ENCODE results near the gene ATE1. TPM values are rescaled to one million over a fixed set of nuclear protein-coding genes. Genes with fewer than 3 reads are reported as not detected.

Gene ATE1
- total and polyA plus RNA-seq, 8 donors = 24.5 to 35.4 (median 31.9) TPM

DNA sequence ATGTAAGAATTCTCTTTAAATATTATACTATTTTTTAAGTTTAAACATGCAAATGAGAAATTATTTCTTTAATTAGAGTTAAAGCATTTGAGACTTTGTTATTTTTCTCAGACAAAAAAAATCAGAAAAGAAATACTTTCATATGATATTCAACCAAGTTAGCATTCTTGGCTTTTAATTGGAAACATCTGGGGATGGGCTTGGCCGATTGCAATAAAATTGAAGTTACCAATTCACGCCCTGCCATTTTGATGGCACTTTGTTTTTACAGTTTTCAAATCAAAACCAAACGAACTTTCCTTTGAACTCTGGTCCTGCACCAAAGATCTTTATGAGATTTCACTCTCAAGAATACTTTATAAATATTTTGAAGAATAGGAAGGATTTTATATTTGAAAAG is 127.7 kb downstream of the ATE1 start:
- no peaks in the 10 kb centered on the region for H3K27me3 ChIP-seq
- intact Hi-C loops (cut with DNase I) = no loop called here
- H3K36me3 ChIP-seq = peaks cover 0 to 10% of the 10 kb centered on the region in 2 donors
- no peak overlapping the region for H3K27ac ChIP-seq
- TF ChIP-seq, protein P1, sequence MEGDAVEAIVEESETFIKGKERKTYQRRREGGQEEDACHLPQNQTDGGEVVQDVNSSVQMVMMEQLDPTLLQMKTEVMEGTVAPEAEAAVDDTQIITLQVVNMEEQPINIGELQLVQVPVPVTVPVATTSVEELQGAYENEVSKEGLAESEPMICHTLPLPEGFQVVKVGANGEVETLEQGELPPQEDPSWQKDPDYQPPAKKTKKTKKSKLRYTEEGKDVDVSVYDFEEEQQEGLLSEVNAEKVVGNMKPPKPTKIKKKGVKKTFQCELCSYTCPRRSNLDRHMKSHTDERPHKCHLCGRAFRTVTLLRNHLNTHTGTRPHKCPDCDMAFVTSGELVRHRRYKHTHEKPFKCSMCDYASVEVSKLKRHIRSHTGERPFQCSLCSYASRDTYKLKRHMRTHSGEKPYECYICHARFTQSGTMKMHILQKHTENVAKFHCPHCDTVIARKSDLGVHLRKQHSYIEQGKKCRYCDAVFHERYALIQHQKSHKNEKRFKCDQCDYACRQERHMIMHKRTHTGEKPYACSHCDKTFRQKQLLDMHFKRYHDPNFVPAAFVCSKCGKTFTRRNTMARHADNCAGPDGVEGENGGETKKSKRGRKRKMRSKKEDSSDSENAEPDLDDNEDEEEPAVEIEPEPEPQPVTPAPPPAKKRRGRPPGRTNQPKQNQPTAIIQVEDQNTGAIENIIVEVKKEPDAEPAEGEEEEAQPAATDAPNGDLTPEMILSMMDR (IDR thresholded peaks at IDR 0.05) = no peak
- ATAC-seq = no peak
- no peaks in the 10 kb centered on the region for H3K4me1 ChIP-seq
- DNase-seq = no peak
- H3K4me3 ChIP-seq = no peak overlapping the region
- H3K9me3 ChIP-seq = no peaks in the 10 kb centered on the region

DNA sequence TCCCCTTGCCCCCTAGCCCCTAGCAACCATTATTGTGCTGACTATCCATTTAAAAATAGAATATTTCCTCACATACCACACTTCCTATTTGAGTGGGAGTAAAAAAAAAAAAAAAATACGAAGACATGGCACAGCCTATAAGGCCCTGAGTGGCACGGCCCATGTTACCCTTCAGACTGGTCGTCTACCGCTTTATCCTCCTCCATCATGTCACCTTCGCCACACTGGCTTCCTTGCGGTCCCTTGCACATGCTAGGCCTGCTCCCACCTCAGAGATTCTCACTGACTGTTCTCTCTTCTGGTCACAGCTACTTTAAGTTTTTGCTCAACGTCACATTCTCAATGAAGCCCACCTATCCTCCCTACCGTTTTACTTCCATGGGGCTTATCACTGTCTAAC is 130.3 kb downstream of the ATE1 start:
- intact Hi-C loops (cut with DNase I) = no loop called here
- ATAC-seq (no peak), DNase-seq (no peak)
- no peaks in the 10 kb centered on the region for H3K9me3 ChIP-seq
- H3K36me3 ChIP-seq = peaks cover 0 to 10% of the 10 kb centered on the region in 2 donors
- TF ChIP-seq, protein P1 (IDR thresholded peaks at IDR 0.05) = no peak
- H3K27me3 ChIP-seq = no peaks in the 10 kb centered on the region
- no peaks in the 10 kb centered on the region for H3K4me1 ChIP-seq
- no peak overlapping the region for H3K4me3 ChIP-seq
- H3K27ac ChIP-seq = no peak overlapping the region

DNA sequence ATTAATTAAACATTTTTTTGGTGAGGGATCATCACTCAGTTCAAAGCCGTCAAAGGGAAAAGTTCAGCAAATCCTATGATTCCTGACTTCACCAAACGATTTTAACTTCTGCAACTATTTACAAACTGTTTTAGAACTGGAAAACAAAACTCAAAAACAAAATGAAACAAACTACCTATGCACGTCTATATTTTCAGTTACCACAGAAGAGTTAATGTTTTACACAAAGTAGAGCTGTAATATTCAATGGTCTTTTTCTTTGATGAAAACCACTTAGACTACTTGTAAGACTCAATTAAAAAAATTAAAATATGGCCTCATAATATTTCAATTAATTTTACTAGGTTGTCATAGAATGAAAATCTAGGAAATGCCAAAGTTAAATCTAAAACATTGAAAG is 131.5 kb downstream of the ATE1 start:
- DNase-seq = no peak
- Histone ChIP-seq H3K36me3 (peaks cover 0 to 10% of the 10 kb centered on the region in 2 donors), H3K9me3 (no peaks in the 10 kb centered on the region), H3K27ac (no peak overlapping the region), H3K4me1 (no peaks in the 10 kb centered on the region), H3K27me3 (no peaks in the 10 kb centered on the region), H3K4me3 (no peak overlapping the region)
- TF ChIP-seq, protein P1 (IDR thresholded peaks at IDR 0.05) = no peak
- intact Hi-C loops (cut with DNase I) = no loop called here
- ATAC-seq = no peak

DNA sequence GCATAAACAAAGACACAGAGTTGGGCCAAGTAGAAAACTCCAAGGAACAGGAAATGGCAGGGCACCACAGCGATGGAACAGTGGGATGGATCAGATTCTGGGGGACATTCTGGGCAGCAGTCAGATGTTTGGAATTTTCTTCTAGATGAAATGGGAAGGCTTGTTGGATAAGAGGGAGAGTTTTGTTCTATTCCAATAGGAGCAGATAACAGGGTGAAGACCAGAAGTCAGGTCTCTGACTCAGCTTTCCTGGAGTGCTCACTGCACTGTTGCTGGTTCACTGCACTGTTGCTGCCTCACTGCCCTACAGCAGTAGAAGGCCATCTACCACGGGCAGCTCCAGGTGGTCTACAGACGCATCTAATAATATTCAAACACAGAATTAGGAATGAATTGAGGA is 135.6 kb downstream of the ATE1 start:
- Histone ChIP-seq H3K4me3 (no peak overlapping the region), H3K9me3 (no peaks in the 10 kb centered on the region), H3K27ac (no peak overlapping the region), H3K4me1 (no peaks in the 10 kb centered on the region), H3K36me3 (peaks cover 0 to 17% of the 10 kb centered on the region in 2 donors), H3K27me3 (no peaks in the 10 kb centered on the region)
- DNase-seq (no peak), ATAC-seq (peak; percentile 35)
- intact Hi-C loops (cut with DNase I) = no loop called here
- TF ChIP-seq, protein P1 (IDR thresholded peaks at IDR 0.05) = no peak

DNA sequence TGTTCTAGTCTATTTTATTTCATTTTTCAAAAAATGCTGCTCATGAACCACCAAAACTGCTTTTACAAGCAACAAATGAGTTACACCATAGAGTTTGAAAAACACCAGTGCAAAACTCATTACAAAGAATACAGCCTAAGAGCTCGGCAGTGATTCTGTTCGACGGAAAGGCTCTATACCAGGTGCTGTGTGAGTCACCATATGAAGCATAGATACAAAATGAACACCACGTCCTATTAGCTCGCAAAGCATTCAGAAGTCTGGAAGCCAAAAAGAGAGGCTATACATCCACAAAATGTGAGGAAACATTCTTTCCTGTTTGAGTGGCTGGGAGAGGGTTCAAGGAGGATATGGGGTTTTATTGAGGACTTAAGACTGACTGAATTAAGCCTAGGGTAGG is 136.1 kb downstream of the ATE1 start:
- DNase-seq (no peak), ATAC-seq (no peak)
- Histone ChIP-seq H3K4me1 (no peaks in the 10 kb centered on the region), H3K36me3 (peaks cover 0 to 17% of the 10 kb centered on the region in 2 donors), H3K27me3 (no peaks in the 10 kb centered on the region), H3K4me3 (no peak overlapping the region), H3K27ac (no peak overlapping the region), H3K9me3 (no peaks in the 10 kb centered on the region)
- TF ChIP-seq, protein P1 (IDR thresholded peaks at IDR 0.05) = no peak
- intact Hi-C loops (cut with DNase I) = no loop called here

Measured in left lung (tissue), 10 donors.